ENCODE measurements around the gene HERC6.
"Not testable (repeated sequence)": the region's sequence is repeated elsewhere in the genome, so short reads cannot be mapped to it uniquely, and the experiment has no call there.

Gene HERC6

GRCh38 chr4:88378691-88379559 is at the start of gene HERC6:
HERC6 (plus strand) TSS chr4:88378852; CDS start chr4:88378922, 70 bp downstream.
- peak; percentile 51 for DNase-seq (ENCODE audit: low read depth, low spot score)

GRCh38 chr4:88333741-88334405 is 44.8 kb upstream of the HERC6 start:
- no peak for DNase-seq (ENCODE audit: low read depth, low spot score)

DNA sequence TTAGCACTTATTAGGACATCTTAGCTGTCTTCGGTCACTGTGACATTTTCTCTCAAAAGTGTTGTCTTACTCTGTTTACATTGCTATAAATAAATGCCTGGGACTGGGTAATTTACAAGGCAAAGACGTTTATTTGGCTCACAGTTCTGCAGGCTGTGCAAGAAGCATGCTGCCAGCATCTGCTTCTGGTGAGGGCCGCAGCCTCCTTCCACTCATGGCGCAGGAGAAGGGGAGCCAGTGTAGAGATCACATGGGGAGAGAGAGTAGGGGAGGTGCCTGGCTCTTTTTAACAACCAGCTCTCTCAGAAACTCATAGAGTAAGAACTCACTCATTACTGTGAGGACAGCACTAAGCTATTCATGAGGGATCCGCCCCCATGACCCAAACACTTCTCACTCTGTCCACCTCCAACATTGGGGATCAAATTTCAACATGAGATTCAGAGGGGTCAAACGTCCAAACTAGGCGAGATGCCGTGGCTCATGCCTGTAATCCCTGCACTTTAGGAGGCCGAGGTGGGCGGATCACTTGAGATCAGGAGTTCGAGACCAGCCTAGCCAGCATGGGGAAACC is 43.5 kb upstream of the HERC6 start:
- DNase-seq (ENCODE audit: low read depth, low spot score): no peak

- DNase-seq (ENCODE audit: low read depth, low spot score): no peak
Measured at GRCh38 chr4:88341227-88342192, 37.1 kb upstream of the HERC6 start.

- DNase-seq (ENCODE audit: low read depth, low spot score): not testable (repeated sequence)
Measured at GRCh38 chr4:88346902-88347301, 31.8 kb upstream of the HERC6 start.

GRCh38 chr4:88348761-88349160 is 29.9 kb upstream of the HERC6 start:
- DNase-seq (ENCODE audit: low read depth, low spot score): not testable (repeated sequence)

GRCh38 chr4:88350786-88351185 is 27.9 kb upstream of the HERC6 start:
- no peak for DNase-seq (ENCODE audit: low read depth, low spot score)

- no peak for DNase-seq (ENCODE audit: low read depth, low spot score)
Measured at GRCh38 chr4:88352062-88352740, 26.5 kb upstream of the HERC6 start.

DNA sequence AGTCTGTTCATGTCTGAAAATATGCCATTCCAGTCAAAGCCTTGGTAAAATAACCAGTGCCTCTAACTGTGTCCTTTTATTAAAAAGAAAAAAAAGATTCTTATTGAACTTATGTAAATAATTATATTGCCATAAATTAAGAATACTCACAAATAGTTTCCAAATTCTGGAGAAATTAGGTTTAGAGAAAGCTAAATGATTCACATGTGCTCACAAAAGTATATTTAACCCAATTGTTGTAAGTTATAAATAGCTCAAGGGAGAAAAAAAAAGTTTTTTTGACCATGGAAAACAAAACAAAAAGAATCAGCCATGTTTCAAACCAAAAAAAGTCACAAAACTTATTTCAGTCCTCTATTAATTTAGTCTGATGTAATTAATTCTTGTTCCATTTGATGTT is 25.3 kb upstream of the HERC6 start:
- no peak for DNase-seq (ENCODE audit: low read depth, low spot score)

DNA sequence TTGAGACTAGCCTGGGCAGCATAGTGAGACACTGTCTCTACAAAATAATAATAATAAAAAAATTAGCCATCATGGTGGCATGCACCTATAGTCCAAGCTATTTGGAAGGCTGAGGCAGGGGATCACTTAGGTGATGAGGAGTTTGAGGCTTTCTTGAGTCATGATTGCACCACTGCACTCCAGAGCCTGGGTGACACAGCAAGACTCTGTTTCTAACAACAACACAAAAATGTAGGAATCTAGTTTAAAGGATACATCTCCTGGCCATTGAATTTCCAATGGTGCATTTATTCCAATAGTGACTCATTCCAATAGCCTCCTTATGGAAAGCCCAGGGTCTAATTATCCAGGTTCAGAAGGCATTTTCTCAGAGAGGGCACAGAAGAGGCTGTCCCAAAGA is 21.9 kb upstream of the HERC6 start:
- no peak for DNase-seq (ENCODE audit: low read depth, low spot score)

DNA sequence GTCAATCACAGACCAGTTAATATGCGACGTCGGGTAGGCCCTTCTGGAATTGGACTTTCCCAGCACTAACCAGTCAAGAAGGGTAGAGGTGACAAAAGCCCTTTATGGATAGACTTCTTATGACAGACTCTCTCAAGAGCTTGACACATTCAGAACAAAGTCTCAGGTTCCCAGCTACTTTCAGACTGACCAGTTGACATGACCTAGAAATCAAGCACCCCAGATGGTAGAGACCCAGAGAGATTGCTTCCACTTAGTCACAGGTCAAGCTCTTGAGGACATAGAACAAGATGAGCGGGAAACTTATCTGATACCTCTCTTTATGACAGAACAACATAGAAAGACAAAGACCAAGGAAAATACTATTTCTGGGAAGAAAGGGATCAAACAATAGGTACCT is 21.4 kb upstream of the HERC6 start:
- no peak for DNase-seq (ENCODE audit: low read depth, low spot score)

DNA sequence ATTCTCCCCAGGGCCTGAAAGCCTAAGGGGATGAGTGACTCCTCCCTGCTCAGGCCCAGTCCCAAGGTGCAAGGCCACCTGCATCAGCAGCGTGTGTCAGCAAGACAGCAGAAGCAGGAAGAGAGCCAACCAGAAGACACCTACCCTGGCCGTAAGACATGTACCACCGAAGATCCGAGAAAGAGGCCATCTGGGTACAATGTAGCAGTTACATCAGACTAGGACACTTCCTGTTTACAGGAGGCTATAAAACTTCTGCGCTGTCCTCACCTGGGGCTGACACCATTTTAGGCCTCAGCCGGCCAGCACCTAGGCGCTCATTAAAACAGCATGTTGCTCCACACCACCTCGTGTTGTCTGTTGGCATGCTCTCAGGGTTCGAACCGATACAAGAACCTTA is 19.1 kb upstream of the HERC6 start:
- no peak for DNase-seq (ENCODE audit: low read depth, low spot score)

DNA sequence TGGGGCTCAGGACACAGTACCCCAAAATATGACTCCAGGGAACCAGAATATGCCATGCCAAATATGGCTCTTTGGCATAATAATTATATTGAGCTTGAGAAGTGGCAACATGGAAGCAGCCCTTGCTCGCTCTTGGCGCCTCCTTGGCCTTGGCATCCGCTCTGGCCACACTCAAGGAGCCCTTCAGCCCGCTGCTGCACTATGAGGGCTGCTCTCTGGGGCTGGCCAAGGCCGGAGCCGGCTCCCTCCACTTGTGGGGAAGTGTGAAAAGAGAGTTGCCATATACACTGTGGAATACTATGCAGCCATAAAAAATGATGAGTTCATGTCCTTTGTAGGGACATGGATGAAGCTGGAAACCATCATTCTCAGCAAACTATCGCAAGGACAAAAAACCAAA is 18.4 kb upstream of the HERC6 start:
- DNase-seq (ENCODE audit: low read depth, low spot score): no peak

DNA sequence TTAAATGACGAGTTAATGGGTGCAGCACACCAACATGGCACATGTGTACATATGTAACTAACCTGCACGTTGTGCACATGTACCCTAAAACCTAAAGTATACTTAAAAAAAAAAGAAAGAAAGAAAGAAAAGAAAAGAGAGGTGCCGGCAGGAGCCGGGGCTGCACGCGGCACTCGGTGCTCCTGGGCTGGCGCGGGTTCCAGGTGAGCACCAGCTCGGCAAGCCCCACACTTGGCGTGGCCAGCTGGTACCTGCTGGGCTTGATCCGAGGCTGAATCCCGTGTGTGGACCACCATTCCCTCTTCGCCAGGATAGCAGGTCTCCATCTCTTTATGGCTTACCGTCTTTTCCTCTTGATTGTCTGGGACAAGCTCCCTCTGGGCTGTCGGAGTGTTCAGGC is 17.9 kb upstream of the HERC6 start:
- no peak for DNase-seq (ENCODE audit: low read depth, low spot score)

DNA sequence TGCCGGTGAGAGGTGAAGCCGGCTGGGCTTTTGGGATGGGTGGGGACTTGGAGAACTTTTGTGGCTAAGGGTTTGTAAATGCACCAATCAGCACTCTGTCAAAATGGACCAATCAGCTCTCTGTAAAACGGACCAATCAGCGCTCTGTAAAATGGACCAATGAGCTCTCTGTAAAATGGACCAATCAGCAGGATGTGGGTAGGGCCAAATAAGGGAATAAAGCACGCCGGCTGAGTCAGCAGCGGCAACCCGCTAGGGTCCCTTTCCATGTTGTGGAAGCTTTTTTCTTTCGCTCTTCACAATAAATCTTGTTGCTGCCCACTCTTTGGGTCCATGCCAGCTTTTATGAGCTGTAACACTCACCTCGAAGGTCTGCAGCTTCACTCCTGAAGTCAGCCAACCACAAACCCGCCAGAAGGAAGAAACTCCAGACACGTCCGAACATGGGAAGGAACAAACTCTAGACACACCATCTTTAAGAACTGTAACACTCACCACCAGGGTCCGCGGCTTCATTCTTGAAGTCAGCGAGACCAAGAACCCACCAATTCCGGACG is 17.4 kb upstream of the HERC6 start:
- DNase-seq (ENCODE audit: low read depth, low spot score): not testable (repeated sequence)

DNA sequence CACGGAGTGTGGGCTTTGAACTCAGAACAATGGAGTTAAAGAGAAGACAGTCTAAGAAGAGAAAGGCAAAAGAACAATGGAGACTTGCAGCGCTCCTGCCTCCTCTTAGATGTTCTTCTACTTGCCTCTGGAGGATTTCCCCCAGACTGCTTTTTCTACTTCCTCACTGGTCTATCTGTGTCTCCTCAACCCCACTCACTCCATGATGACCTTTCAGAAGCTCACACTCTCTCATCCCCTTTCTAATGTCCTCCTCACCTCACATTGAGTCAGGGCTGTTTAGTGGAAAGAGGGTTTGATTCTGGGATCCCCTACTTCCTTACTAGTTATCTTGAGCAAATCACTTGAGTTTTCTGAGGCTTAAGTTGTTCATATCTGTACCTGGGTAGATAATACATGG is 12.2 kb upstream of the HERC6 start:
- no peak for DNase-seq (ENCODE audit: low read depth, low spot score)

GRCh38 chr4:88367826-88368225 is 10.8 kb upstream of the HERC6 start:
- DNase-seq (ENCODE audit: low read depth, low spot score): no peak

GRCh38 chr4:88369180-88369812 is 9.4 kb upstream of the HERC6 start:
- DNase-seq (ENCODE audit: low read depth, low spot score): not testable (repeated sequence)

DNA sequence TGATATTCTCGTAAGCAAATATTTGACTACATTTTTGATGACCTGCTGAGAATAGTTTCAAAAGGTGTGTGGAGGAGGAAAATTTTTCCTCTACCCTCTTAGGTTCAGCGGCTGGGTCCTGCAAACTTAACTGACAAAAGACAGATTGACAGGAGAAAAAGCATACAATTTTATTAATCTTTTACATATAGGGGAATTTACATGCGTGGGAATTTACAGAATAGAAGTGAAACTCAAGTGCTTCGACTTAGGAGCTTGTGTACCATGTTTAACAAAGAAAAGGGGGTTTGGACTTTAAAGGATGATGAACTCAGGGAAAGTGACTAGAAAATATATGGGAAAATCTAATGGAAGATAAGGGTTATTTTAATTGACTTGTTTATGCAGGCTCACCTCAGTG is 2.5 kb downstream of the HERC6 start:
- no peak for DNase-seq (ENCODE audit: low read depth, low spot score)

DNA sequence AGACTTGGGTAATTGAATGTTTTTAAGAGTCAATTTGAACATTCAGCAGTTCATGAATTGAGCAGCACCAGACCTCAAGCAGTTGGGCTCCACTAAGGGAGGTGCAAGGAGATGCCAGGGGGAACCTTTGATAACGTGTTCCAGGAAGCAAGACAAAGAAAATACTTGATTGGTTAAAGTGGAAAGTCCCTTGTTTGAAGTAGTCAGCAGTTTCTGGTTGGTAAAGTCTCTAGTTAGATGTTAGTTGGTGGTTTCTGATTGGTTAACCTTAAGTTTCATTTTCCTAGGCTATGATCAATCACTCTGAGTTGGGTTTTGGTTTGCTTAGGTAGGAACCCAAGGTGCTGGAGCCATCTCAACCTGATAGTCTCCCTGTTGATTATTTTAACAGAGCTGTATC is 4.0 kb downstream of the HERC6 start:
- no peak for DNase-seq (ENCODE audit: low read depth, low spot score)
